Fibroblast of peridontal ligament (primary cell): ENCODE data around the gene ADM5.

ENCODE experiments used
- DNase-seq: peaks from one replicate; pipeline ENCODE4 v3.0.0-alpha.2; 2010; ENCODE audit errors: extremely low read depth

The ADM5 gene

DNA sequence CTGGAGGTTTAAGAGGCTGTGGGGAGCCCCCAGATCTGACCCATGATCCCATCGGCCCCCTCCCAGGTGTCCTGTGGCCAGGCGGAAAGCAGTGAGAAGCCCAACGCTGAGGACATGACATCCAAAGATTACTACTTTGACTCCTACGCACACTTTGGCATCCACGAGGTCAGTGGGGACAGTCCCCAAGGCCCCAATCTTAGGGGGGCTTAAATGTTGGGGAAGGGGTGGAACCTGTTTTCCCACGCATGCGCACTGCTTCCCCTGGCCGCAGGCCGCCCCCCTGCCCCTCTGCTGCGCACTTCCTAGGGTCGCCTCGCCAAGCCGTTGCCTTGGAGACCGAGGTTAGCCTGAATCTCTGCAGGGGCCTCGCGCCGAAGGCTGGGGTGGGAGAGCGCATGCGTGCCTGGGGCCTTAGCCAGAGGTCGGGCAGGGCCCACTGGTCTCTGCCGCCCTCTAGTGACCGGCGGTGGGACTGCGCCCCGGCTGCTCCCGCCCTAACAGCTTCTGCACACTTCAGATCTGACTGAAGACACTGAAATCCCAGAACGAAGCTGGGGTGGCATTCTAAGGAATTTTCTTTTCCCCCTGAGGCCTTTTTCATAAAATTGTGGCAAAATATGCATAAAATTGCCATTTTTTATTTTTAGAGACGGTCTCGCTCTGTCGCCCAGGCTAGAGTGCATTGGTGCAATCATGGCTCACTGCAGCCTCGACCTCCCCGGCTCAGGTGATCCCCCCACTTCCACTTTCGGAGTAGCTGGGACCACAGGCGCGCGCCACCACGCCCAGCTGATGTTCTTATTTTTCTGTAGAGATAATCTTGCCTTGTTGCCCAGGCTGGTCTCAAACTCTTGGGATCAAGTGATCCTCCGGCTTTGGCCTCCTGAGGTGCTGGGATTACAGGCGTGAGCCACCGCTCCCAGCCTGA, 8.7 kb upstream of the ADM5 start:
- DNase-seq: peak; percentile 78

DNA sequence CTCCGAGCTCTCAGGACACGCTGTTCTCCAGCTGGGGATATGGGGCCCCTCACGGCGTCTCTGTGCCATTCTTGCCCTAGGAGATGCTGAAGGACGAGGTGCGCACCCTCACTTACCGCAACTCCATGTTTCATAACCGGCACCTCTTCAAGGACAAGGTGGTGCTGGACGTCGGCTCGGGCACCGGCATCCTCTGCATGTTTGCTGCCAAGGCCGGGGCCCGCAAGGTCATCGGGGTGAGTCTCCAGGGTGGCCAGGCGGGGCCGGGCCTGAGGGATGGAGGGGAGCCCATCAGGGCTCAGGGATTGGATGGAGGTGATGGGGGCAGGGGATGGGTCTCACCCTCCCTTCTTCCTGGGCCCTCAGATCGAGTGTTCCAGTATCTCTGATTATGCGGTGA, 7.6 kb upstream of the ADM5 start:
- no peak for DNase-seq

GRCh38 chr19:49682274-49682673, 7.1 kb upstream of the ADM5 start:
- DNase-seq: peak; percentile 25

GRCh38 chr19:49683814-49684250, 5.6 kb upstream of the ADM5 start:
- DNase-seq: no peak

DNA sequence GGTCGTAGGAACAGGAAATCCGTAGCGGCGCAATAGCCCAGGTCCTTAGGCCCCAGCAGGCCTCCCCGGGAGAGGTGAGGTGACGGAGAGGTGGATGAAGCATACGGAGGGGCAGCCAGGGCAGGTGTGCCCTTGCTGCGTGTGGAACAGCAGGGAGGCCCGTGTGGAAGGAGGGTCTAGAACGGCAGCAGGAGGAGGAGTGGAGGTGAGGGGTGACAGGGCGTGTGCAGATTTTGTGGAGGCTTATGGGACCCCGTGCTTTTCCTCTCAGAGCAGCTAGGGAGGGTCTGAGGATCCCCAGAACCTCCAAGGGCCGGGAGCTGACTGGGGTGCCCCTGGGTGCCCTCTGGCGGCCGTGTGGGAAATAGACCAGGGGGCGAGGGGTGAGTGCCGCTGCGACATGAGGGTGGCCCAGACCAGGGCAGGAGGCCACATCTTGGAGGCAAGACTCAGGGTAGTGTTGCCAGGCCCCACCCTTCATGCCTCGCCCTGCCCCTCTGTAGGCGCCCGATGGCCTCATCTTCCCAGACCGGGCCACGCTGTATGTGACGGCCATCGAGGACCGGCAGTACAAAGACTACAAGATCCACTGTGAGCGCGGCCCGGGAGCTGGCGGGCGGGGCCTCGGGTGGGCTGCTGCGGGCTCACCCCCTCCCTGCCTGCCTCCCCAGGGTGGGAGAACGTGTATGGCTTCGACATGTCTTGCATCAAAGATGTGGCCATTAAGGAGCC, 5.0 kb upstream of the ADM5 start:
- no peak for DNase-seq

DNA sequence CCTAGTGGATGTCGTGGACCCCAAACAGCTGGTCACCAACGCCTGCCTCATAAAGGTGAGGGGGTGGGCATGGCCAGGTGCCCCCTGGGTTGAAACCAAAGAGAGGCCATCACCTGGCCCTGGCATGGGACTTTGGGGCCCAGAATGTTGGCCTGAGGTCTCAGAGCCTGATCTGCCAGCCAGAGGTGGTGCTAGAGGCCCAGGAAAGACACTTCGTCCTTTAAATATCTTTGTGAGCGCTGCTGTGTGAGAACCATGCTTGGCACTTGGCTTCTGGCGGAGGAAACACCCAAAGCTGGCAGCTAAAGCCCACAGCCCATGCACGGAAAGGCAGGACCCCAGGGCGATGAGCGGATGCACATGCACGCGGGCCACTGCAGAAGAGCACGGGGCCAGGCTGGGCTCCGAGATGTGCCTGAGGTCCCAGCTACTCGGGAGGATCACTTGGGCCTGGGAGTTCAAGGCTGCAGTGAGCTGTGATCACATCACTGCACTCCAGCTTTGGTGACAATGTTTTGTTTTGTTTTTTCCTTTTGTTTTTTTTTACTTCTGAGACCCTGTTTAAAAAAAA, 4.3 kb upstream of the ADM5 start:
- no peak for DNase-seq

DNA sequence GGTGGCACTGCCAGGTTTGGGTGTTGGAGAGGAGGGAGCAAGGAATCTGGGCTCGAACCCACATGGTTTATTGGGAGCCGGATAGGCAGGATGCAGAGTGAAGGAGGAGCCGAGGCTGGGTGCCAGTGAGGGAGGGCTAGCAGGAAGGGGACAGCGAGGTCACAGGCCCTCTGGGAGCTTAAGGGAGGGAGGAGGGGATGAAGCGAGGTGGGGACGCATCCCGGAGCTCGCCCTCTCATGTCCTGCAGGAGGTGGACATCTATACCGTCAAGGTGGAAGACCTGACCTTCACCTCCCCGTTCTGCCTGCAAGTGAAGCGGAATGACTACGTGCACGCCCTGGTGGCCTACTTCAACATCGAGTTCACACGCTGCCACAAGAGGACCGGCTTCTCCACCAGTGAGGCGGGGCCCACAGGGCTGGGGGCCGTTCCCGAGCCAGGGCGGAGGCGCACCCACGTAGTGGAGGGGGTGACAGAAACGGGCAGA, 3.5 kb upstream of the ADM5 start:
- no peak for DNase-seq

DNA sequence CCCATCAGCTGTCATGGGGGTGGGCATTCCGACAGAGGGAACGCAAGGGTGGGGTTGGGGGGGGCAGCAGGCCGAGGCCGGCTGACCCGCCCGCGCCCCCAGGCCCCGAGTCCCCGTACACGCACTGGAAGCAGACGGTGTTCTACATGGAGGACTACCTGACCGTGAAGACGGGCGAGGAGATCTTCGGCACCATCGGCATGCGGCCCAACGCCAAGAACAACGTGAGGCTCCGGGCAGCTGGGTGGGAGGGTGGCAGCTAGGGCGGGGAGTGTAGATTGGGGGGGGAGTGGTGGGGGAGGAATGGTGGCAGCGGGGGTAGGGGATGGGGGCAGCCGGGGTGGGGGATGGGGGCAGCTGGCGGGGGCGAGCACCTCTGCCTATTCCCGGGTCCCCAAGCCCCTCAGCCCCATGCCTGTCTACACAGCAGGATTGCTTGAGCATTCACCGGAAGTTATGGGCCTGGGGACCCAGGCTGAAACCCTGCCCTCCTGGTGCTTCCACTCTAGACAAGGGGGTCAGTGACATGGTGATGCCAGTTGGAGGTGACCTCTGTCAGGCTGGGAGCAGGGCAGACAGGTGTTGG, 2.8 kb upstream of the ADM5 start:
- no peak for DNase-seq

DNA sequence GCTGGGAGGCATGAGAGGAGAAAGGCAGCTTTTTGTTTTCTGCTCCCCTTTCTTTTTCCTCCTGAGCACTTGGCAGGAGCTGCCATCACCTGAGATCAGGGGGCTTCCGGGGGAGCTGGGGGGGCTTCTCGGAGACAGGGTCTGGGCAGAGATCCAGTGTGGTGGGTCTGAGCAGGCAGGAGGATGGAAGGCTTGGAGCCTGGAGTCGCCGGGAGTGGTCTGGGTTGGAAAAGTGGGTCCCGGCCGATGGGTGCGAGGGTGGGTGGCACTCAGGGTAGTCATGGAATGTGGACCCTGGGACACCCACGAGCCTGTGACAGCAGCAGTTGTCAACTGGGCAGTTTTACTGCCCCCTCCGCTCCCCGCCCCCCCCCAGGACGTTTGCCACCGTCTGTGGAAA, 2.2 kb upstream of the ADM5 start:
- DNase-seq: no peak

GRCh38 chr19:49687566-49688316, 1.7 kb upstream of the ADM5 start:
- no peak for DNase-seq

GRCh38 chr19:49688531-49689132, 762 bp upstream of the ADM5 start:
- DNase-seq: no peak

DNA sequence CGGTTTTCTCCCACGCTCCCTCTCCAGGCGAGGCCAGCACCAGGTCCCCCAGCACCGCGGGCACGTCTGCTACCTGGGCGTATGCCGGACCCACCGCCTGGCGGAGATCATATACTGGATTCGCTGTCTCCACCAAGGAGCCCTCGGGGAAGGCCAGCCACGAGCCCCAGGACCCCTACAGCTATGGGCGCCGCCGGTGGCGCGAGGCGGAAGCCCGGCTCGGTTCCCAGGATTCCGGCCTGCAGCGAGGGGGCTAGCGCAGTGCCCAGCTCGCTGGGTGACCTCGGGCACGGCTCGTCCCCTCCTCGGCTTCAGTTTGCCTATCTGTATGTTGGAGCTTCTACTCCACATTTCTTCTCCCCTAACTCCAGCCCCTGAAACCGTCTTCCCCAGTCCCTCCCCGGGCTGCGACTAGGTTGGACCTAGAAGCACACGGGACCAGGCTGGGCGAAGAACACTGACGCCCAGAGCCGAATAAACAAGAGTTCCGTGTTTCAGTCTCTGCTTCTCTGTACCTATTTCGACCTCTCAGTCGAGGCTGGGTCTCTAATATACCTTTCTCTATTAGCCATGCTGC, 773 bp downstream of the ADM5 start:
- no peak for DNase-seq

DNA sequence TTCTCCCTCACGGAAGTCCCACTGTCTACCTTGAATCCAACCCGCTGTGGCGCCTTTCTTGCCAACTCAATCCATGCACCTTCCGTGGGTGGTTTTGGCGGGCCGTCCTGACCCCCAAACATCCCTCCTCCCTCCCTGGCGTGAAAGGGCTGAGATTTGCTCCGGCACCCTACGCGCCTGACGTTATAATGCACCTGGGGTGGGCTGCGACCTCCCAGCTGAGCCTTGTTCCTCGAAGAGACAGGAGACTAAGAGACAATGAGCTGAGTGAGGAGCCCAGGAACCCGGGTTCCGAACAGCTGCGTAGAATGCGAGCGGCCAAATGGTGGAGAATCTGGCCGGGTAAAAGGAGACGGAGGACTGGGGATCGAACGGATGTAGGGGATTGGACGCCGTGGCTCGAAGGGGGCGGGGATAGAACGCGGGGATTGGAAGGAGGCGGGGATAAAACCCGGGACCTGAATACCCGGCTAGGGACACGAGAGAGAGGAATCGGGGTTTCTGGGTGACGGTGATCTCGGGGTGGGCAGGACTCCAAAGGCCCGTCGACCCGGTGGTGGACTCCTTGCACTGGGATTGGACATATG, 1.4 kb downstream of the ADM5 start, which contains the start of gene CPT1C:
Gene CPT1C (plus strand): TSS at position 461 of the 587 bp plus-strand sequence. CDS start 1,137 bp downstream, outside the sequence.
- peak; percentile 72 for DNase-seq

DNA sequence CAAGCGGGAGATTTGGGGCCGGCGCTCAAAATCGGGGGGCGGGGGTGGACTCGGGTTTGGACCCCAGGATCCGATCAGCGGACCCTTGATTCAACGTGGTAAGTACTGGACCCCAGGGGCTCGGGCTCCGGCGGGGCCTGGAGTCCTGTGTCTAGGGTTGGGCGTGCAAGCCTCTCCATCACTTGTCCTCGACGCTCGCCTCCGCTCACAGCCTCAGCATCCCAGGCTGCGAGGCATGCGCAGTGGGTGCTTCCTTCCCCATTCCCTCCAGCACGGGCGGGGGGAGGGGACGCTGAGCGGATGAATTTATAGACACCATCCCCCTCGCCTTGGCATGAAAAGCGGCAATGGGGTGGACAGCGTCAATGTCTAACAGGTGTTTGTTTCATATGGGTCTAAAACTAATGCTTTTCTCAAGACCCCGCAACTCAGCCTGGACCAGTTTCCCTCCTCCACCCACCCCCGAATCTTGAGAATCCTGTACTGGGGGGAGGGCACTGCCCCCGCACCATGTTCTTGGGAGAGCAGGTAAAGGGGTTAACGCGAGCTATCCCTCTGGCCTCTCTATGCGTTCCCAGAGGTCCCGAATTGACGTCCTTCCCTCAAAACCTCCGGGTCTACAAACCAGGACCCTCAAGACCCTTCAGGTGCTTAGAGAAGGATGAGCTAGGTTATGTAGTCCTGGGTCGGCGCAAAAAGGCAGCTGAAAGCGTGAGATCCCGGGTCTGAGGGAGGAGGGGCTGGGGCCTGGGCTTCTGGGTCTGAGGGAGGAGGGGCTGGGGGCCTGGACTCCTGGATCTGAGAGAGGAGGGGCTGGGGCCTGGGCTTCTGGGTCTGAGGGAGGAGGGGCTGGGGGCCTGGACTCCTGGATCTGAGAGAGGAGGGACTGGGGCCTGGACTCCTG, 2.1 kb downstream of the ADM5 start:
- DNase-seq: peak; percentile 68

- DNase-seq: no peak
Observed at GRCh38 chr19:49692147-49692506, 2.7 kb downstream of the ADM5 start.

DNA sequence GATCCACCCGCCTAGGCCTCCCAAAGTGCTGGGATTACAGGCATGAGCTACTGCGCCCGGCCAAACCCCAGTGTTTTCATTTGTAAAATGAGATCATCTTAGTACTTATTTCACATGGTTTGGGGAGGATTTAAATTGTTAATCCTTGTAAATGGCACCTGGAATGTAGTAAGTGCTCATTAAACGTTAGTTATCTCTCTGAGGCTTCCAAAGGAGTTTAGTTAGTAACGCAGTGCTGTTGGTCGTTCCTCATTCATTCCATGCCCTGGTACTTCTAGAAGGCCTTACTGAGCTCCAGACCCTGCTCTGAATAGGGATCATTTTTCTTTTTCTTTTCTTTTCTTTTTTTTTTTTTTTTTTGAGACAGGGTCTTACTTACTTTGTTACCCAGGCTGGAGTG, 6.7 kb downstream of the ADM5 start:
- DNase-seq: no peak

DNA sequence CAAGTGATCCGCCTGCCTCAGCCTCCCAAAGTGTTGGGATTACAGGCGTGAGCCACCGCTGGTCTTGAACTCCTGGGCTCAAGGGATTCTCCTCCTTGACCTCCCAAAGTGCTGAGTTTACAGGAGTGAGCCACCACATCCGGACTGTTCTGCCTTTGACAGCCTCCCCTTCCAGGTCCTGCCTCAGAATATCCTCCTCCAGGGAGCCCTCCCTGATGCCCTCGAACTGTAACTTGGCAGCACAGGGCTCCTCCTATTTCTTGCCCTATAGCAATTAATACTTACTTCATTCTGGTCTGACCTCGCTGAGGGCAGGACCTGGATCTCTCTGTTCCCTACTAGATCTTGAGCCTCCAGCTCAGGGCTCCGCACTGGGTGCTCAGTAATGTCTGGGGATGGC, 7.5 kb downstream of the ADM5 start:
- DNase-seq: no peak

- DNase-seq: no peak
Observed at GRCh38 chr19:49699364-49699763, 10.0 kb downstream of the ADM5 start.

GRCh38 chr19:49700563-49700962, 11.2 kb downstream of the ADM5 start:
- DNase-seq: no peak
